KG1 (cell line): Measurements from ENCODE around the gene FAM174C.
A peak's percentile ranks its signal among the peaks of the same experiment; 100 is the strongest.

Experiments
- DNase-seq: peaks from one replicate; lab custom pipeline; 2025; lab: John Stamatoyannopoulos, UW

FAM174C gene

DNA sequence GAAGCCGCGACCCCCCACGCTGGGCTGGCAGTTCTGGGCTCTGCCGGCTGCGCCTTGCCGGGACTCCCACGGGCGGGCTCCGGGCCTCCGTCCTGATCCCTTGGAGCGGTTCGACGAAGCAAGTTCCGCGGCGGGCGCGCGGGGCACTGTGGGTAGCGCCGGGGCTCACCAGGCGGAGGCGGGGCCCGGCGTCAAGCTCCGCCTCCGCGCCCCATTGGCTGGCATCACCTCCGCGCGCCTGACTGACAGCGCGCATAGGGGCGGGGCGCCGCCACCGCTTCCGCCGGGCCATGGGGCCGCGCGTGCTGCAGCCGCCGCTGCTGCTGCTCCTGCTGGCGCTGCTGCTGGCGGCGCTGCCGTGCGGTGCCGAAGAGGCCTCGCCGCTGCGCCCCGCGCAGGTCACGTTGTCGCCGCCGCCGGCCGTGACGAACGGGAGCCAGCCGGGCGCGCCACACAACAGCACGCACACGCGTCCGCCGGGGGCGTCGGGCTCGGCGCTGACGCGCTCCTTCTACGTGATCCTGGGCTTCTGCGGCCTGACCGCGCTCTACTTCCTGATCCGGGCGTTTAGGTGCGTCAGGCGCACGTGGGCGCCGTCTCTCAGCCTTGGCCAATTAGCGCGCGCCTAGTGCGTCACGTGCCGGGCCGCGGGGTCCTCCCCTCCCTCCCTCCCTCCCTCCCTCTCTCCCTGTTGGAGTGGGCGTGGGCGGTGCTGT lies at the start of gene FAM174C:
TSS of gene FAM174C (plus strand) at position 271 of the 716 bp plus-strand sequence. CDS start at position 291, 20 bp downstream.
- peak; percentile 97 for DNase-seq

DNA sequence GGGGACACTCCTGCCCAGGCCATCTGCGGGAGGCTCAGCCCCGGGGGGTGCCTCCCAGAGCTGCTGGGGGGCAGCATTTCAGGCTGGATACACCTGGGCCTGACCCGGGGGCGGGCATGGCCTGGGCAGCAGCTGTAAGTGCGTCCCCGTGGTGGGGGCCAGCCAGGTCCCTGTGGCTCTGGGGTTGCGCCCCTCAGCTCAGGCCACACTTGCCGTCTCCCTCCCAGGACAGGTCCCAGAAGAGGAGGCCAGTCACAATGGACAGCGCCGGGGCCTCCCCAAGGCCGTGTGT lies 49.2 kb upstream of the FAM174C start:
- no peak for DNase-seq

DNA sequence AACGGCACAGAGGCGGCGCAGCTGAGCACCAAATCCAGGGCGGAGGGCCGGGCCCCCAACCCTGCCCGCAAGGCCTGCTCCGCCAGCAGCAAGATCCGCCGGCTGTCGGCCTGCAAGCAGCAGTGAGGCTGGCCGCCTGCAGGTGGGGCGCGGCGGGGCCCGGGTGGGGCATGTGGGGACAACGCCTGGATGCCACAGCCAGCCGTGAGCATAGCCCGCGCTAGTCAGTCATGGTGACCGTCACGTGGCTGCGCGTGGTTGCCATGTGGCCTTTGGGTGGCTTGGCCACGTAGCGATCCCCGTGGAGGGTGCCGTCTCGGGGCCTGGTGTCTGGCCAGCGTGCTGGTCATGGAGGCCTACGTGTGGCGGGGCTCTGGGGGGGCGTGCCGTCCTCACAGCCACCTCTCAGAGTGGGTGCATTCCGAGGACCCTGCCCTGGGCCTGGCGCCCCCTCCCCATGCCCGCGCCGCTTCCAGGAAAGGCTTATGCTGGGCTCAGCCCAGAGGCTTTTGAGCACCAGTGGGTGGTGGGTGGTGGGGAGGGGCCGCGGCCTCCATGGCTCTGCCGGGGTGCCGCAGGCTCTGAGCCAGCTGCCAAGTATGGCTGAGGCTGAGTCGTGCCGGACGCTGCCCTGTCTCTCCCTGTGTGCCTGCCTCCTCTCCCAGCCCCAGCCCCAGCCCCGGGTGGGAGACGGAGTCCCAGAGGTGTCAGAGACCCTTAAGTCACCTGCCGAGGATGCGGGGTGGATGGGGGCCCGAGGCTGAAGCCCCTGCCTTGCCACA lies 48.6 kb upstream of the FAM174C start:
- DNase-seq = no peak

DNA sequence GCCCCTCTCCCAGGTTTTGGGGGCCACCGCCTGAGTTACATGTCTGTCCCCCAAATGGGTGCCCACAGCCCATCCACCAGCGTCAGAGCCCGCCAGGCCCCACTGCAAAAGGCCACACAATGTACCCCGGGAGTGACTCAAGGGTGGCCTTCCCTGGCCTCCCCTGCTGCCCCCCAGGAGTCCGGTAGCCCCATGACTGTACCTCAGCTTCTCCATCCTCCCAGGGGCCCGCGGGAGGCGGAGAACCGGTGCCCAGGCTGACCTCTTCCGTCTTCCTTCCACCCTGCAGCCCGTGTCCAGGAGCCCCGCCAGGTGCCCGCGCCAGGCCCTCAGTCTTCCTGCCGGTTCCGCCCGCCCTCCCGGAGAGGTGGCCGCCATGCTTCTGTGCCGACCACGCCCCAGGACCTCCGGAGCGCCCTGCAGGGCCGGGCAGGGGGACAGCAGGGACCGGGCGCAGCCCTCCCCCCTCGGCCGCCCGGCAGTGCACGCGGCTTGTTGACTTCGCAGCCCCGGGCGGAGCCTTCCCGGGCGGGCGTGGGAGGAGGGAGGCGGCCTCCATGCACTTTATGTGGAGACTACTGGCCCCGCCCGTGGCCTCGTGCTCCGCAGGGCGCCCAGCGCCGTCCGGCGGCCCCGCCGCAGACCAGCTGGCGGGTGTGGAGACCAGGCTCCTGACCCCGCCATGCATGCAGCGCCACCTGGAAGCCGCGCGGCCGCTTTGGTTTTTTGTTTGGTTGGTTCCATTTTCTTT lies 47.9 kb upstream of the FAM174C start:
- no peak for DNase-seq

DNA sequence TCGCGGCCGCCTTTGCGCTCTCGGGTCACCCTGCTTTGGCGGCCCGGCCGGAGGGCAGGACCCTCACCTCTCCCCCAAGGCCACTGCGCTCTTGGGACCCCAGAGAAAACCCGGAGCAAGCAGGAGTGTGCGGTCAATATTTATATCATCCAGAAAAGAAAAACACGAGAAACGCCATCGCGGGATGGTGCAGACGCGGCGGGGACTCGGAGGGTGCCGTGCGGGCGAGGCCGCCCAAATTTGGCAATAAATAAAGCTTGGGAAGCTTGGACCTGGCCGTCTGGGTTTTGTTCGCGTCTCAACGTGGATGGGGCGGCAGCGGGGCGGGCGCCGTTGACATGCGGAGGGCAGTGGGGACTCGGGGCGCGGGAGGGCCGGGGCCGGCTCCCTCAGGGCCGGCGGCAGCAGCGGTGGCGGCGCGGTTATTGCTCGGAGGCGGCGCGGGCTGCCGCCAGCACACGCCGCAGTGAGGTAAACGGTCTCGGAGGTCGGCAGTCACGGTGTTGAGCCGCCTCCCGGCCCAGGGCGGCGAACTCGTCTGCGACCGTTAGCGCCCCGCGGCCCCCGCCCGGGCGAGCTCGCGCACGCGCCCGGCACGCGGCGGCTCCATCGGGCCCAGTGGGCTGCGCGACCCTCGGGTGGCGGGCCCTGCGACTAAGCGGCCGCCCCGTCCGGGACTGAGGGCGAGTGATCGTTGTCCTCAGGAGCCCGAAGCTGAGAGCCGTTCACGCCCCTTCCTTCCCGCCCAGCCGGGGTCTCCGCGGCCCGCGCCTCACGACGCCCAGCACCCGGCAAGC lies 47.0 kb upstream of the FAM174C start:
- DNase-seq = no peak

DNA sequence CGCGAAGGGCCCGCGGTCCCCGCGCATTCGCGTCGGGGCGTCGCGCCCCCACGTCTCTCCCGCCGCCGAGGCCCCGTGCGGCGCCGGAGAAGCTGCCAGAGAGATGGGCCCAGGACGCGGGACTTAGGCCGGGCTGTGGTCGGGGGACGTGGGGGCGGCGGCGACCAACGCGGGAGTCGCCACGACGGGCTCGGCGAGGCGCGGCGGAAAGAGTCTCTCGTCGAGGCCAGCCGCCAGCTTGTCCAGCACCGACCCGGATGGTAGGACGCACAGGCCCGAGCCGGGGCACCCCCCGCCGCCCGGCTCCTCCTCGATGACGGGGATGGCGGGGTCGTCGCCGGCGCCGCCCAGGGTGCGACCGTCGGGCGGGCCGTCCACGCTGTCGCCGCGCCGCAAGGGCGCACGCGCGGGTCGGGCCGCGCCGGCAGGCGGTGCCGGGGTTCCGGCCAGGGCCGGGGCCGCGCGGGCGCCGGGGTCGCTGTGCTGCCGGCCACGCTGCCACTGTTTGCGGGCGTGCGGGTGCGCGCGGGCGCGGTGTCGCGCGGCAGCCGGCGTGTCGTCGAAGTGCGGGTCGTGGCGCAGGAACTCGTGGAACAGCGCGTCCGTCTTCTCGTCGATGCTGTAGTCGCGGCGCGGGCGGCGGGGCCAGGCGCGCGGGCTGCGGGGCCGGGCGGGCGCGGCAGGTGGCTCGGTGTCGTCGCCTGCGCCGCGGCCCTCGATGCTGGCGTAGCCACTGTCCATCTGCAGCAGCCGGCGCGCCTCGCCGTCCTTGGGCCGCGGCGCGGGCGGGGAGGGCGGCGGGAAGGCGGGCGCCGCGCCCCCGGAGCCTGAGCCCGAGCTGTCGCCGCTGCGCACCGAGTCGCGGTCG lies 46.0 kb upstream of the FAM174C start:
- DNase-seq = no peak

DNA sequence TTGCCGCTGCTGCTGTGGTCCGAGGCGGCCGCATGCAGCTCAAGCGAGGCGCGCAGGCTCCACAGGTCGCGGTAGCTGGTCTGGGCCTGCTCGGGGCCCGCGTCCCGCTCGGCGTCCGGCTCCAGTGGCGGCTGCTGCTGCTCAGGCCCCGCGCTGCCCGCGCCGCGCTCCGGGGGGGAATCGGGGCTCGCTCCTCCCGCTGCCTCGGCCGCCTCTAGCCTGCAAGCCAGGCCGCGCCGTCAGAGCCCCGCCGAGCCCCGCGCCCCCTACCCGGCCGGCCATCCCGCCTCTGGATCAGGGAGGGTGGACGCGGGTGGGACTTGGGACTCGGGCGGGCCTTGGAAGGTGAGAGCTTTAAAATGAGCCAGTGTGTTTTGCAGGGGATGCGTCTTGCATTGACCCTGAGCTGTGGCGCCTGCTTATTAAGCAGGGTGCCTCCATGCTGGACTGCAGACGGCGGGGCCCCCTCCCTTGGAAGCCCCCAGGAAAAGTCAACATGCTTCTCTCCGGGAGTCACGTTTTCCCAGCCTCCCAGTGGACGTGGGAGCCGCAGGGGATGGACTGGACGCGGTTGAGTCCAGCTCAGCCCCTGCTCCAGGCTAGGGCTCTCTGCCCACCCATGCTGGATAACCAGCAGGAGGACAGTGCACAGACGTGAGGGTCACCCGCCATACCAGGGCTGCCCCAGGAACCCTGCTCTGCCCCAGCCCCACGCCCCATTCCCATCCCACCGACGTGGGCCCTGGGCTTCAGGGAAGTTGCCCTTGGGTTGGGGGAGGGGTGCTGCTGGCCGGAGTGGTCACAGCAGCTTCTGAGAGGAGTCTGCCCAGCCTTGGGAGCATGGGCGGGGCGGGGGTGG lies 45.2 kb upstream of the FAM174C start:
- no peak for DNase-seq

DNA sequence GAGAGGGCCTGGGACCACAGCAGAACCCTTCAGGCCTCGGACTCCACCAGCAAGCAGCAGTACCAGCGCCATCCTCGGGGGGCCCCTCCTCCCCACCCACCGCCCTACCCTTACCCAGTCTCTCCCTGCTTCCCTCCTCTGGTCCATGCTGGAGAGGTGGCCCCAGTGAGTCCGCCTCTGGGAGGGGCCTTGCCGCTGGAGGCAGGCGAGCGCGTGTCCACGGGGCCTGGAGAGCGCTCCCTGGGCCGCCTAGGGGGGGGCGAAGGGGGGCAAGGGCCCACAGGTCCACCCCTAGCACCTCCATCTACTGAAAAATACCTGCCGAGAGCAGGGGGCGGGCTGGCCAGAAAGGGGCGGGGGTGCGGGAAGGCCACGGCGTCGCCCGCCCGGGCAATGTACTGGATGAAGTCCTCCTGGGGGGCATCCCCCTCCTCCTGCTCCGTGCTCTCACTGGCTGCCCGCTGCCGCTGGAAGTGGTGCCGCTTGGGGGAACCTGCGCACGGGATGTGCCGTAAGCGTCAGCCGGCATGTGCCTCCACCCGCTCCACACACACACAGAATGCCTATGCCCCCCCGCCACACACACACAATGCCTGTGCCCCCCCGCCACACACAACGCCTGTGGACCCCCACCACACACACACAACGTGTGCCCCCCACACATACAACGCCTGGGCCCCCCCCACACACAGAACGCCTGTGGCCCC lies 44.4 kb upstream of the FAM174C start:
- no peak for DNase-seq

DNA sequence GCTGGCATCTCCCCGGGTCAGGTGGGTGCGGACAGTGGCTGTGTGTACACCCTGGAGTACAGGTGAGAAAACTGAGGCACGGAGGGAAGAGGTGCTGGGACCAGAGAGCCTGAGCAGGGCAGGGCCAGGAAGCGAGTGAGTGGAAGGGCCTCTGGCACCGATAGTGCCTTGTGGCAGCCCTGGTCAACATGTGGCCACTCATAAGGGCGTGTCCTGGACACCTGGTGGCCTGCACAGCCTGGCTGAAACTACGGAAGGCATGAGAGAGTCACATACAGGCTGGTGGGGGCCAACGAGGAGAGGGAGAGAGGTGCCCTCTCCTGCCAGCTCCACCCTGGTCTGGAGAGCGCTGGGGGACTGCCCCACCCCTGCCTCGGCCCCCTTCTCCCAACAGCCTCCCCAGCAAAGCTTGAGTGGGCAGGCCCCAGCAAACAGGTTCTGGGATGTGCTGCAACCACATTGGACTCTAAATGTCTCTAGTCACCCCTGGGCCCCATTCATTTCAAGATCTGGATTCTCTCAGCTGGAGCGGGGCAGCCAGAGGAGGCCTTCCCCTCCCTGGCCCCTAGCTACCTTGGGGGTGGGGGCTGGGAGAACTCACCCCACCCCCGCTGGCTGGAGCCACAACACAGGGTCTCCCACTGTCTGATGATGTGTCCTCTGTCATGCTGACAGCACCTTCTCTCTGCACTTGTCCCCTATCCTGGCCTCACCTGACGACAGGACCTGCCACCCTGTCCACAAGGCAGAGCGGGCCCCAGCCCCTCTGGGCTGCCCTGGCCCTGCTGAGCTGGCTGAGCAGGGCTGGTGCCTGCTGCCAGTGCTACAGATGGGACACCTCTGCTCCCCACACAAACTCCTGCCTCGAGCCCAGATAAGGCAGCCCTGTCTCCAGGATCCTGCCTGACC lies 43.3 kb upstream of the FAM174C start:
- no peak for DNase-seq

DNA sequence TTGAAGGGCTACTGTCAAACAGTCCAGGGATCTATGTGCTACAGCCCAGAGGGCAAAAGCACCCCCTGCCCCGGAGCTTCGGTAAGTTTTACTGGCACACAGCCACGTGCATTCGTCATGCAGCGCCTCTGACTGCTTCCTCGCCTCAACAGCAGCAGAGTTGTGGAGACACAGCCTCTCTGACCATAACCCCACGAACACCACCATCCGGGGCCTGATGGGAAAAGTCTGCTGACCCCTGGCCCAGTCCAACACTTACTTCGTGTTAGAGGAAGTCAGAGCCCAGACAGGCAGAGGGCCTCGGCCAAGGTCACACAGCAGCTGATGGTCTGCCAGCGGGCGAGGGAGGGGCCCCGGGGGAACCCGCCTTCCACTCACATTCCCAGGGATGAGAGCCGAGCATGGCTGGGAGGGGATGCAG lies 42.7 kb upstream of the FAM174C start:
- DNase-seq = no peak

DNA sequence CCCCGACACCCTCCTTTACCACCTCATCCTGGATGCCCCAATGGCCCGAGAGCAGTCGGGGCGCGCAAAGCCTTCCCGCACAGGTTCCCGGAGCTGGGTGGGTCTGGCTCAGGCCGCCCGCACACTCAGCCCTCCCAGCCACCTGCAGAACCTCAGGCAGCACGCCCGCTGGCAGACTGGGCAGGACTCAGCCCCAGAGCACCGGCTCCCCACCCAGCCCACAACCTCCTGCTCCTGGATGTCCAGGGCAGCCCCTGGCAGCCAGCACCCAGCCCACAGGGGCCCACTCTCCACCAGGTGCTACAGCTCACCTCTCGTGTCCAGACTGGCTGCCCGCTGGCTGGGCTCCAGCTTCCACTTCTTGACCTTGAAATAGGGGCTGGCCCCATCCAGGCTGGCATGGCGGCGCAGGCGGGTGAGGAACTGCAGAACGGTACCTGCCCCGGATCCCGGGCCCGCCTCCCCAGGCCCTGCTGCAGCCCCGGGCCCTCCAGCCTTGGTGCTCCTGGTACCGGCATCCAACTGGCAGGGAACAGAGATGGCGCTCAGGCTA lies 42.1 kb upstream of the FAM174C start:
- DNase-seq = no peak

DNA sequence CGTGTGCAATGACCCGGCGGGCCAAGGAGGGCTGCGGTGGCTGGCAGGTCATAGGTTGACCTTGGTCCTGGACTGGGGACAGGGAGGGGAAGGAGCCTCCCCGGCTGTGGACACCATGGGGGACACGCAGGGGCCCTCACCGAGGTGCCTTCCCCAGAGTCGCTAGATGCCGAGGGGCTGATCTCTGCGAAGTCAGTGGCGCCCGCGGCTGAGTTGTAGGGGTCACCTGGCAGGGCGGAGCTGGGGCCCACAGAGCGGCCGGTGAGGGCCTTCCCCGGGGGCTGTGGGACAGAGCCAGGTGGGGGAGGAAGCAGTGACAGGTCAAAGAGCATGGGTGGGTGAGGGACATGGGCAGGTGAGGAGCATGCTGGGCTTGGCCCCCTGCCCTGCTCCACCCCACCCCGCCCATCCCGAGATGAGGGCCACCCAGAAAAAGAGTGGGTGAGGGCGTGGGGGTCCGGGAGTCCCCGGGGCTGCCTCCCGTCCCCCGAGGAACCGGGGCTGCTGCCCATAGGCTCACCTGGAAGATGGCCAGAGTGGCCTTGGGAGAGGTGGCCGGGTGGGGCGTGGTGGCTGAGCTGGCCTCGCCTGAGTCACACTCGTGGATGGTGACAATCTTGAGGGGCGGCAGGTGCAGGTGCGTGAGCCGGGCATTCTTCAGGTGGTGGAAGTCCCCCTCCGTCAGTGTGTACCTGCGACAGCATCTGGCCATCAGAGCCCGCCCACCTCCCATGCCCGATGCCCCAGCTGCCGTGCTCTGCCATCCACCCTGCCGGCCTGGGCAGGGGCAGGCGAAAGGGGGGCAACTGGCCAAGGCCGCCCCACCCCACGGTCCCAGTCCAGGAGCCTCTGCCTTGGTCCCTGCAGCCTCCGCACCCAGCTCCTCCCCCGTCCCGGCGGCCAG lies 41.0 kb upstream of the FAM174C start:
- DNase-seq = no peak

DNA sequence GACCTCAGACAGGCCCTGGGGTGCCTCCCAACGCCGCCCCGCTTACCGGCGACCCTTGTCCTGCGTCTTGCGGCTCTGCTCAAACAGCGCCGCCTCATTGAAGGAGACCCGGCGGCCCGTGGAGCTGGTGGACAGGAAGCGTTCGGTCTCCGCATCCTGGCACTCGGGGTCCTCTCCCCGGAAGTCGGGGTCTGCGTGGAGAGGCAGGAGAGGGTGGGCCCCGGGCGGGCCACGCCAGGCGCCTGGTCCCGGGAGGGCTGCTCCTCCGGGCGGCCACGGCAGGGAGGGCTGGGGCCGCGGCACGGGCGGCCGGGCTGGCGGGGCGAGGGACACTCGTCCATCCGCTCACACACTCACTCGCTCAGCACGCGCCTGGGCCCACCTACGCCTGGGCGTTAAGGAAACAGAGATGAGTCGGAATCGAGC lies 40.4 kb upstream of the FAM174C start:
- DNase-seq = no peak

DNA sequence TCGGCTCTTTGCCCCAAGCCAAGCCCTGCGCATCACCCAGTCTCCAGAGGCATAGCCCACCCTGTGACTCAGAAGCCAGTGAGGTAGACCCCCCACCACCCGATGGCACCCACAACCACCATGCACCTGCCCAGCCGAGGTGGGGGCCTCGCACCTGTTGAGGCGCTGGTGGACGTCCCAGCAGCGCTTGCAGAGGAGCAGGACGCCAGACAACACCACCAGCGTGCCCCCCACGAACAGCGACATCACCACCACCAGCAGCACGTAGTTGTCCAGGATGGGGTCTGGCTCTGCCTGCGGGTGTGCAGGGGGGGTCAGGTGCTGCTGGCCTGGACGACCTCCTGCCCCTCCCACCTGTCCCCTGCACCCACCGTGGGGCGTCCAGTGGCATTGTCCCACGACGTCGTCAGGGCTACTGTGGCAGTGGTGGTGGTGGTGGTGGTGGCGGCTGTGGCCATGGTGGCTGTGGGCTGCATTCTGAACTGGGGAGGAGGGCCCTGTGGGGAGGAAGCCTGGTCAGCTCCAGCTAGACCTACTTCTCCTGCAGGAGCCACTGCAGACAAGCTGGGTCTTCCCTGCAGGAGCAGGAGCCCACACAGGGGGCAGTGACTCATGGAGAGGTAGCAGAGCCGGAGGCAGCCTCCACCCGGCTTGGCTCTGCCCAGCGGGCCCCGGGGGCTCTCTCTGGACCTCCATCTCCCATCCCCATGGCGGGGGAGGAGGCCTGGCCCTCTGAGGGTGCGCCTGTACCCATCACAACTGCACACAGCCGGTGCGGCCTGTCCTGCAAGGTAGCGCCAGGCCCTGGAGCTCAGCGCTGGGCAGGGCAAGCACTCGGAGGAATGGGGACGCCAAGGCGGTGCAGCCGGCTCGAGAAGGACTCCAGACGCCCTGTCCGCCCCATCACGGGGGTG lies 39.4 kb upstream of the FAM174C start:
- no peak for DNase-seq

DNA sequence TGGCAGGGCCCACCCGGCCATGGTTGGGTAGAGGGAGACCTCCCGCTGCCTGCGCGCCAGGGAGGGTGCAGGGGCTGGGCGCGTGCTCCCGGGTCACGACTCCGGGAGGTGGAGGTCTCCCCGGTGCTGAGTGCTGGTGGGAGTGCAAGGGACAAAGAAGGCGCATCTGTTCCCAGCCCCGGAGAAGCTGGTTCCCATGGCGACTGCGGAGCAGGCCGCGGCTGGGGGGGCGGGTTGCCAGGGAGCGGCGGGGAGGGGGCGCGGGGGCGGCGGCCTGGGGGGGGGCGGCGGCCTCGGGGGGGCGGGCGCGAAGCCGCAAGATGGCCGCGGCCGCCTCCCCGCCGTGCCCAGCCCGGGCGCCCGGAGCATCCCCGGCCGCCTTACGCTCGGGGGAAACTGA lies 38.8 kb upstream of the FAM174C start:
- no peak for DNase-seq
